GM18511 (cell line): ENCODE measurements around the gene NCAPD3.

Experiments used
- ATAC-seq: cut with Tn5 transposase; IDR thresholded peaks from one replicate; pipeline ENCODE4 v1.9.1; 2021; ENCODE audit warnings: mild to moderate bottlenecking, moderate library complexity; ENCODE audit not compliant: unreplicated experiment

Gene NCAPD3

DNA sequence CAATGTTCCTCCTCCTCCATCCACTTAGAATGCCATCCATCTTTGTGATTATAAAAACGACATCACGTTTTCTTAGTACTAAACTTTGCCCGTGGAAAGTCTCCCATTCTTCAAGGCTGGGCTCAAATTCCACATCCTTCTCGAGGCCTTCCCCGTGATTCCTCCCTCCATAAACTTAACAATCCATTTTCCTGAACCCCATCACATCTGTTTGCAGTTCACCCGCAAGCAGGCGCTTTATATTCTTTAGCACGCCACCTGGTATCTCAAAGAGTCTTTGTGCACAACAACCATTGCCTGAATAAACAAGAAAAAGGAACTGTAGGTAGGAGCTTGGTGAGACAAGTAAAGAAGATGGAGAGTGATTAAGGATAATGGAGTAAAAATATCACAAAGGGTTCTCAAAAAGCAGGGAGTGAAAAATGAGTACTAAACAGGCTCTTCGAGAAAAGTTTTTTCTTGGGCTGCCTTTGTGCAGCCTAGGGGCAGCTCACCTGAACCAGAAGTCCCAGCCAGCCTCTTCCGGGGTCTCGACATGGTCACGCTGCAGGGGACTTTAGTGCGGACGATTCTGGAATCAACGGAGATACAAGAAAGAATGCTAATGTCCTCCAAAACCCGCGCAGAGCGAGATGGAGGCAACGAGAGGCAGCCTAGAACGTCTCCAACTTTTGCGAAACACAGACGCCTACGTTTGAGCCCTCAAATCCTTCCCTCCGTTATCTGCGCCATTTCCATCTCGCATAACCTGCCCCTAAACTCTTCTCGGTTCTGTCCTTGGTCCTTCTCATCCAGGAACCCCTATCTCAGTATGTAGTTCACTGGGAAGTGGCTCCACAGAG, 28.8 kb upstream of the NCAPD3 start:
- peak; percentile 42 for ATAC-seq

DNA sequence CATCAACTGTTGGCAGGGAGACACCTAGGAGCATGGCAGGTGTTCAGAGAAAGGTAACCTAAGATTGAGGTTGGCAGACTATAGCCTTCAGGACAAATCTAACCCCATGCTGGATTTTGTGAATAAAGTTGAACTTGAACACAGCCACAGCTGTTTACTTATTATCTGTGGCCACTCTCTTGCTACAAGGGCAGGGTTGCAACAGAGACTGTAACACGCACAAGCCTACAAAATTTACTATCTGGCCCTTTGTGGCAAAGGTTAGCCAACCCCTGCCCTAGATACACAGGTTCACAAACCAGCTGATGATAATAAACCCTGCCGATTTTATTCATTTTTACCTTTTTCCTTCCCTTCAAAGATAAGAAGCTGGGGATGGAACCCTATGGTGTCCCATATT, 26.9 kb upstream of the NCAPD3 start:
- no peak for ATAC-seq

DNA sequence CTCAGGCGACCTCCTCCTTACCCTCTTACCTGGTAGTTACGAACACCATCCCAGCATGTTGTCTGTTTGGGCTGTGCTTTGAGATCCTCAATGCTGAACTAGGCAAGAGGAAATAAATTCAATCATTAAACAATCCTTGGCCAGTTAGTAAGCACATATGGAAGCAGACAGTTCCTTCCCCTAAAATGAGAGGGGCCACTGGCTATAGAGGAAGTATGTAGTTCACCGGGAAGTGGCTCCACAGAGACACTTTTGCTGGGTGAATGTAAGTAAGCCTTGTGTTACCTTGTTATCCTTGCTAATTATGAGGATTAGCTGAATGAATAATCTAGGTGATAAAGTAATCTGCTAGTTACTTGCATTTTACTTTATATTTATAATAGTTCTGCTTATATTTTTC, 26.5 kb upstream of the NCAPD3 start:
- ATAC-seq: no peak

DNA sequence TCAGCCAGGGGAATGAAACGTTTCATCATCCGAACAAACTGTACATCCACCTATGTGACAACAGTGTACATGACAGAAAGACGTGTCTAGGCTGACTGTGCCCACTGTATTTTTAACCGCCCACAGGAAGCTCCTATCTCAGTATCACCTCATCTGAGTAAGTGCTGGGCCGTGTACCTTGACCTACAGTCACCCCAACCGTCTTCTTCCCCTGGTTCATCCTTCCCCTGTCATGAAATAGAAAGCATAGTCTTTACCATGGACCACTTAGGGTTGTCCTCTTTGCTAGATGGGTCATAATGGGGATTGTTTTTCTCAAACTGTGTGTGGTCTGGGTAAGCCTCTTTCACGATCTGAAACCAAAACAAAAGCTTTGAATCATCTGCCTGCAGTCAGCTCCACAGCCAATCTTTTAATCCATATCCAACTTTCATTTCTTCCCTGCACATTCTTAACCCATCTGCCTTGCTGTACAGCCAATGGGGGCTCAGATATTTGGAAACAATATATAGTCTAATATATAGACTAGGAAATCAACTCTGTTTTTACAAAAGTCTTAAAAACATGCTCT, 25.2 kb upstream of the NCAPD3 start:
- no peak for ATAC-seq

DNA sequence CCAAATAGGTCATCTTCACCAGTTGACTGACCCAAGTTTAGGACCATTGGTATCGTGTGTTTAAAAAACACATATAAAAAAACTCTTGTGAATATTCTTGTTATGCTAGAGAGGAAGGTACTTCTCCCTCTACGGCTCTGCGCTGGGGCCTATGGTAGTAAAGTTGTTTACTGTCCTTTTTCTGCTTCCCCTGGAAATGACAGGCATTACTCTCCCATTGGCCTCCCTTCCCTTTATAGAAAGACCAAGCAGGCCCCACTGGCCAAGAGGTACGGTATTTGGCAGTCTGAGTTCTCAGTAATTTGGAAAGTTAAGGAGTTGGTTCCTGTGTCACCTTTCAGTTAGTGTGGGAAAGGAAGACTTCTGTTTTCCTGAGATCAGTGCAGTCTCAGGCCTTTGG, 22.9 kb upstream of the NCAPD3 start:
- ATAC-seq: no peak

DNA sequence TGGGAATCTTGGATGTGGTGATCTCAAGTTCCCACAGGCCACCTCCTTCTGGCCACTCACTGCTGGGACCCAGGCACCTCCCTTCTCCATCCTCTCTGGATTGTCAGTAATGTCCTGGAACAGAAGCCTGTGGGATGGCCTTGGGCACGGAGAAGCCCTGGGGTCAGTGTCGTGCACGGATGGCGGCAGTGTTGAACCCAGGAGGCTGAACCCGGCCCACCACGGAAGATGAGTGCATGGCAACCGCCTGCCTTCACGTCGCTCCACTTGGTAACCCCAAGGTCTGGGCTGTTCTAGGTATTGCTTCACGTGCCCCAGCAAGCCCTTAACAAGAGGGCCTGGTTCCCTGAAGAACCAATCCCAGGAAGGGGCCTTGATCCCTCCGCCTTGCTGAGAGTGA, 22.3 kb upstream of the NCAPD3 start:
- ATAC-seq: no peak

DNA sequence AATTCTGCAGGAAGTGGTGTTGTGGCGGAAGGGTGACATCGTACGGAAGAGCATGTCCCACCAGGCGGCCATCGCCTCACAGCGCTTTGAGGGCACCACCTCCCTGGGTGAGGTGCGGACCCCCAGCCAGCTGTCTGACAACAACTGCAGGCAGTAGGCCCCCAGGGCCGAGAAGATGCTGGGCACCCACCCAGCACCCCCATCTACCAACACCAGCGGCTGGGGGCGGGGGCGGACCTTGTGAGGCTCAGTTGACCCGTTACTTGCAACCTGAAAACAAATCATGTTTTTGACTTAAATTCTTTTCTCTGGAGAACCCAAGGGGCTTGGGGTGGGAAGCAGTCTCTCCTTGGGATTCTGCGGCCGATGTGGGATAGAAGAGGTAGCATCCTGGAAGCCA, 21.7 kb upstream of the NCAPD3 start:
- no peak for ATAC-seq

DNA sequence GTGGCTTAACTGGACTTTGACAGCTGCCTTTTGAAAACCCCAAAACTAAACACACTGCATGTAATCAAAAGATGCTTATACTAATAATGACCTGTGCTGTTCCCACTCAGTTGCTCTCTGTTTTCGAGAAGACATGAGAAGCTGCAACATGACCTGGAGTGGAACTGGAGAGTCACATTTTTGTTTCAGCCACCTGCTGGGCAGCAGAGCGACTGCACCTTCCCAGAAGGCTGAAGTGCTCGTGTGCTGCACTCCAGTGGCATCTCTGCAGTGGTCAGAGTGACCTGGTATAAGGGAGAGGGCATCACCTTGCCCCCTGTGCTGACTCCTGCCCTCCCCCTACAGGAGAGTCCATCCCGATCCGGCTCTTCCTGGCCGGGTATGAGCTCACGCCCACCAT, 20.8 kb upstream of the NCAPD3 start:
- ATAC-seq: peak; percentile 89

DNA sequence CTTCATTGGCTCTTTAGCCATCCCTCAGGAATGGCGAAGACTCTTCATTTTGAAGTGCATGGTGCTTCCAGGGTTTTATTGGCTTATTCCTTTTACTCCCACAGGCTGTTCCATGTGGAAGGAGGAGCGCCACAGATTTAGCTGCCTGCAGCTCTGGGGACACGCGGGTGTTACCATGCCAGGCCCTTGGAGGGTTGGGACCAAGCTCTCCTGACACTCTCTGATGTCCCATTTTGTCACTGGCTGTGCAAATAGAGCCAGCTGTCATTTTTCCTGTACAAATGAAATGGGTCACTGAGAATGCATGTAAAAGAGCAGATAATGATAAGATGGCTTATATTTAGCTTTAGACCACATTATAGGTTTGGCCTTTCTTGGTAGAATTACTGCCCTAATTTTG, 20.1 kb upstream of the NCAPD3 start:
- no peak for ATAC-seq

DNA sequence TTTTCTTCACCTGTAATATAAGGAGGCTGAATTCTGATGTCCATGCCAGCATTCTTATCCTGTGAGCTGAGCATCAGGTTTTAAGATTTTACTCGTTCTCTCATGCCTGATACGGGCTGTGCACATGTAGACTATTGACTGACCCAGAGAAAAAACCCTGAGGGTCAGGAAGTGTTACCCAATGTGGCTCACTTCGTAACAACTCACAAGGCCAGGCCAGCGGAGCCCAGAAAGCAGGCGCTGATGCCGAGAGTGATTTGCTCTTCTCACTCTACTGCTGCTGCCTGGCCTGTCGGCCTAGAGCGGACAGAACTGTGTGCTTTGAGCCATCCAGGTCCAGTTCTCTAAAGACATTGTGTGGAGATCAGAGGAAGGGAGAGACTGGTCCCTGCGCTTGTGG, 18.6 kb upstream of the NCAPD3 start:
- ATAC-seq: no peak

DNA sequence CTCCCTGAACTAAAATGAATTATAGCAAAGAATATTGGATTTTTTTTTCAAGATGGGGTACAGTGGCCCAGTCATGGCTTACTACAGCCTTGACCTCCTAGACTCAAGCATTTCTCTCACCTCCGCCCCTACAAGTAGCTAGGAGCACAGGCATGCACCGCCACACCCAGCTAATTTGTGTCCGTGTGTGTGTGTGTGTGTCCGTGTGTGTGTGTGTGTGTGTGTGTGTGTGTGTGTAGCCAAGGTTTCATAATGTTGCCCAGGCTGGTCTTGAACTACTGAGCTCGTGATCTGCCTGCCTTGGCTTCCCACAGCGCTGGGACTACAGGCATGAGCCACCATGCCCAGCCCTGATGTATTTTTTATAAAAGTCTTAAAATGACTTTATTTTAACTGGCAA, 16.8 kb upstream of the NCAPD3 start:
- ATAC-seq: no peak

DNA sequence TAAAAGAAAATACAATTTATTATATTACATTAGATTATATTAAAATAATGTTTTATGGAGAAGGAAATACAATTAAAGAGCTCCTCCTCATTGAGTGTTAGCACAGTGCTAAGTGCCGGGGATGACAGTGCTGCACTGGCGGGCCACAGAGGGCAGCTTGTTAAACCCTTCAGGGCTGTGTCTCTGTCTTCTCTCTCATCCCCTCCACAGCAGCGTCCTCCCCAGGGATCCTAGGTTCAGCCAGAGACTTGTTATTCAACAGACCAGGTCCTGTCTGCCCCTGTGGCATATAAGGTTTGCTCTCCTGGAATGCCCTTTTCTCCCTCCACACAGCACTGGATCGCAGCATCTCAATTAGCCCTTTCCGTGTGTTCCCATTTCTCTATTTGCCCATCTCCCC, 15.2 kb upstream of the NCAPD3 start:
- no peak for ATAC-seq

DNA sequence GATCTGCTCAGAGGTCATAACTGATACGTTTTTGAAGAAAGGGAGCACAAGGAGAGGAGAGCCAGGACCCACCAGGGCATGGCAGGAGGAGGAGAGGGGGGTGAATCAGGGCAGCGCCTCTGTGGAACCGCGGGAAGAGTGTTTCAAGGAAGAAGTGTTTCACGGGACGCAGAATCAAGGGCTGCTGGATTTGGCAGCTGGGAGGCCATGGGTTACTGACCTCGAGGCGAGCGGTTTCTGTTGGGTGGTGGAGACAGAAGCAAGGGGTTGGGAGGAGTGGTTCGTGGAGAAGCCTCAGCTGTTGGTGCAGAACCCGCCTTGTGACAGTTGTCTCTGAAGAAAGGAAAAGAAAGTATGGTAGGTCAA, 13.8 kb upstream of the NCAPD3 start:
- ATAC-seq: no peak

DNA sequence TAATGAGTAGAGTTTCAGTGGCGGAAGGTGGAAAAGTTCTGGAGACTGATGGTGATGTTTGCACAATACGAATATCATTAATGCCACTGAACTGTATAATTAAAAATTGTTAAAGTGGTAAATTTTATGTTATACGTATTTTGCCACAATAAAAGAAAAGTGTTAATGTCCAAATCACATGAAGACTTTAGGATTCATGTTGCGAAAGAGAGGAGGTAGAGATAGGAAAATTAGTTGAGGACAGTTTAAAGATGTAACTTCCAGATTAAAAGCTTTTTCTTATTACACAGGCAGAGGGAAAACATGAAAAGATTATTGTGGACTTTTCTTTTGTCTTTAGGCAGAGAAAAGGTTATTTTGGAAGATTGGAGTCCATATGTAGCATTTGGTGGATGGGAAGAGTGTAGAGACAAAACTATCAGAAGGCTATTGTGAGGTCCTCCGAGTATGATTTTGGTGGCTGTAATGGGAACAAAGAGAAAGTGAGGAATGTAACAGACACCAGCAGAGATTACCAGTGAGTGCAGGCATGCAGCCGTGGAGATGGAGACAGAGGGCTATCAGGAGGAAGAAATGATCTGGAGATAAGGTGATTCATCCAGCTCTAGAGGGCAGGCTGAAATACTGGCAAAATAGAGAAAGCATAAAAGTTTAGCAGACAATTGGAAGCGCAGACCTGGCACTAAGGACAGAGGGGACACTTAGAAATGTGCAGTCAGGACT, 13.2 kb upstream of the NCAPD3 start:
- ATAC-seq: no peak

DNA sequence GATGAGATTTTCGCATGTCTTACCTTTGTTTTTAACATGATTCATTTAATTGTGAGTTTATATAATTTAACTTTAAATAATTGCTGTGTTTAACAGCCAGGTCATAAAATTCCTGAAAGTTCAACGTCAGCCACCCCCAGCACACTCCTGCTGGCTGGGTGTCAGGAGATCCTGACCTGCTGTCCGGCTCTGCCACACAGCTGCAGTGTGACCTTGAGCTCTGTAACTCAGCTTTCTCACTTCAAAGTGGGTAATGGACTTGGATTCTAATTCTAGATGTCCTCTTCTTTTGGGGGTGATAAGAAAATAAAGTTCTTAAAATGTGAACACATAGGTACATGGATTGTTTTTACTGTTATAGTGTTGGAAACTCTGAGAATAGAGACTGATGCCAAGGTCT, 11.6 kb upstream of the NCAPD3 start:
- ATAC-seq: no peak

DNA sequence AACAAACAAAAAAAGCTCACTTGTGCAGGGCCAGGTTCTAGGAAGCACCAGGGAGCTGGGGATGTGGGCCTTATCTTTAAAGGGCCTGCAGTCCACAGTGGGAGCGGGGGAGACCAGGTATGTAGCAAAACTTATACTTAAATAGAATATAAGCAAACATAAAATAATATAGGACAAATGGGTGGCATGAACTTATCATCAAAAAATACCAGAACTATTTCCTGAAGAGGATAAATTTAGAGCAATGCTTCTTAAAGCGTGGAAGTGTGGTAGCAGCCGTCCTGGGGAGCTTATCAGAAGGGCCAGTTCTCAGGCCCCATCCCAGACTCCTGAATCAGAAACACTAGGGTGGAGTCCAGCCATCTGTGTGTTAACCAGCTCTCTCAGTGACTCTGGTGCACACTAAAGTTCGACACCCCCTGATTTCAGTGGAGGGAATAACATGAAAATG, 10.0 kb upstream of the NCAPD3 start:
- ATAC-seq: no peak

DNA sequence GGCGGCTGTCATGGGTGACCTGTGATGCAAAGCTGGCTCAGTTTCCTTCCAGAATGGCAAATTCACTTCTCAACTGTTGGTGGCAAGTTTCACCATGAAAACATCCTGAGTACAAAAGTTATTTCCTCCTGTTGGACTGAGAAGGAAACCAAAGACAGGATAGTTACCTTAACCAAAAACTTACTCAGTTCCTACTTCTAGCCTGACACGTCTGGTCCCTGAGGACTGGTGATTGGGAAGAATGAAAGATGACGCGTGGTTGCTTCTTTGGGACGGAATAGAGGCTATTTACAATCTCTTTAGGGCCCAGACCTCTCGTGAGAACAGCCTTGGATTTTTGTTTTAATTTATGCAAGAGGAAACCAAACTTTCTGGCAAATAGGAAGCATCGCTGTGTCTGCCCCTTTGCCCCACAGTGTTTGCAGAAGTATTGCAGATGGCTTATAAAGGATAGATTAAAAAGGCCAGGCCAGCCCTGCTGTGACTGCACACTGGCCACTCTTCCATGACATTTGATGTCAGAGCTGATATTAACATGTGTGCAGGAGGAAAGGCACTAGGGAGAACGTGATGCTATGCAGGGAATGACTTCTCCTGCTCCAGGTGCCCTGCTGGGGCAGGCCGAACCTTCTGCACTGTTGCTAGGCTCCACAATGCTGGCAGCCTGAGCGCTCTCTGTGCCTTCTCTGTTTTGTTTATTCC, 8.3 kb upstream of the NCAPD3 start:
- peak; percentile 30 for ATAC-seq

DNA sequence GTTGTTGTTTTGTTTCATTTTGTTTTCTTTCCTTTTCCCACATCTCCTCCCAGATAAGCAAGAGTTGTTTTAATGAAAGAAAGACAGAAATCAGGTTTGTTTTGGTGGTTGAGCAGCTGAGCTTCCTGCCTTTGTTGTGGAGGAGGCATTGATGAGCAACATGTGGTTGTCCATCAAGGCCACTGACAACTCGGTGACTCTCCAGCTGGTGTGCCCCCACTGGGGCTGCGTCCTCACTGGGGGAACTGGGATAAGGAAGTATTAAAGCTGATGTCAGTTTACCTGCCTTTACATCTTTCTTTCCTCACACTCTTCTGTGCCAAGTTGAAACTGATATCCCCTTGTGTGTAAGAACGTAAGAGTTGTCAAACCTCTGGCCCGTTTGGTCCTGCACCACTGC, 6.6 kb upstream of the NCAPD3 start:
- no peak for ATAC-seq

DNA sequence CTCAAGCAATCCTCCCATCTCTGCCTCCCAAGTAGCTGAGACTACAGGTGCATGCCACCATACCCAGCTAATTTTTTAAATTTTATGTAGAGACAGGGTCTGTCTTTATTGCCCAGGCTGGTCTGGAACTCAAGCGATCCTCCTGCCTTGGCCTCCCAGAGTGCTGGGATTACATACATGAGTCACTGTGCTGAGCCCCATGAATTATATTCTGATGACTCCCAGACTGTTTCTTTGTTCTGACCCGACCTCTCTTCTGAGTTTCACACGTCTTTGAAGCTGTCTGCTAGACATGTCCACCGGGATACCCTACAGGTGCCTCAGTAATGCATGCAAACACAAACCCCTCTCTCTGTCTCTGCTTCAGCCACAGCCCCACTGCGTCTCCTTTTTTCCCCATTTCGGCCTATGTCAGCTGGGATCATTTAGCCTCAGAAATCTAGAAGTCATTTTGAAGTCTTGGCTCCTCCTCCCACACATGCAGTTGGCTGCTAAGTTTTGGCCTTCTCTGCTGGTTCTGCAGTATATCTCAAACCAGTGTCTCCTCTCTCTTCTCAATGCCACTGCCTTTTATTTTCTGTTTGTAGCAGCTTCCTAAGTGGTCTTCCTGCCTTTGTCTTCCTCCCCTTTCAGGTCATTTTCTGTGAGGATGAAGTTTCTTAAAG, 5.5 kb upstream of the NCAPD3 start:
- no peak for ATAC-seq

DNA sequence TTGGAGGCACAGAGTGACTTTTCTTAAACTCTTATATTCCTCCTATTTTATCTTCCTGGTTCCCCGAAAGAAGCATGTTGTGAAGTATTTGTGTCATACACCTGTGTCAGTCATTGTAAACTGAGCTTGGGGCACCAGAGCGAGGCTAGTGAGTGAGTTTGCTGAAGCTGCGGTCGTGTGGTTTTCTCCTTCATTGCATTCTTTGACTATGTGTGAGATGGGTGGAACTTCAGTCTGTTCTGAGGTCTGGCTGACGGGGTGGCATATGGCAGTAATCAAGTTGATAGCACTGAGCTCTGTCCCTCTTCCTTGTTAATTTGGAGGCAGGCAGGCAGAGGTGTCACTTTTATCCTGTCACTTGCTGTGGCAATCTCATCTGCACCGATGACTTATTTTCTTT, 4.9 kb upstream of the NCAPD3 start:
- peak; percentile 58 for ATAC-seq

DNA sequence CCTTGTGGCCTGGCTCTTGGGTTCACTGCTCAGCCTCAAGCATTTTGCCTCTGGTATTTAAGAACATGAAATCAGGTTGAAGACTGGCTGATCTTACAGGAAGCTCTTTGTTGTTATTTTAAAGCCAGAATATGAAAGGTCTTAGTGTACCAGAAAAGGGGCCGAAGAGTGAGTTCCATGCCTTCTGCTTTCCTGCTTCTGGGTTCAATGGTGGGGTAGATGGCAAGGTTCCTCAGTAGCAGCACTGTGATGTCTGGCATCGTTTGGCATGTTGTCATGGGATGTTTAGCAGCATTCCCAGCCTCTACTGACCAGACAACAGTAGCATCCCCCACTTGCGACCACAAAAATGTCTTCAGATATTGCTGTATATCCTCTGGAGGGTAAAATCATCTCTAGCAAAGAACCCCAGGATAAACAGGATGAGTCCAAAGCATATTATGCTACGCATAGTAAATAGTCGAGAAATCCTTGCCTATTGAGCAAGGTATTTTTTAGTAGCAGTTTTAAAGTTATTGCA, 3.1 kb upstream of the NCAPD3 start:
- no peak for ATAC-seq
